GM21390 (cell line): ENCODE measurements around the gene TESK2.
"Not testable (repeated sequence)": the region's sequence is repeated elsewhere in the genome, so short reads cannot be mapped to it uniquely, and the experiment has no call there.

Source experiments
- ATAC-seq: cut with Tn5 transposase; IDR thresholded peaks from one replicate; pipeline ENCODE4 v1.9.1; 2021; ENCODE audit not compliant: unreplicated experiment

The TESK2 gene

GRCh38 chr1:45510036-45510971, 19.3 kb upstream of the TESK2 start:
- ATAC-seq = no peak

- ATAC-seq = no peak
These were observed 17.6 kb upstream of the TESK2 start for GRCh38 chr1:45508295-45509151.

GRCh38 chr1:45507893-45508292, 16.9 kb upstream of the TESK2 start:
- ATAC-seq = no peak

- no peak for ATAC-seq
These were observed 16.2 kb upstream of the TESK2 start for GRCh38 chr1:45507195-45507594.

- no peak for ATAC-seq
These were observed 12.7 kb upstream of the TESK2 start for GRCh38 chr1:45503462-45504360.

GRCh38 chr1:45501505-45501859, 10.5 kb upstream of the TESK2 start:
- no peak for ATAC-seq

GRCh38 chr1:45499415-45499769, 8.4 kb upstream of the TESK2 start:
- ATAC-seq = no peak

GRCh38 chr1:45498279-45498678, 7.3 kb upstream of the TESK2 start:
- no peak for ATAC-seq

GRCh38 chr1:45493116-45493697, 2.2 kb upstream of the TESK2 start:
- ATAC-seq = no peak

GRCh38 chr1:45492691-45493090, 1.7 kb upstream of the TESK2 start:
- no peak for ATAC-seq

- ATAC-seq = no peak
These were observed 711 bp upstream of the TESK2 start for GRCh38 chr1:45491487-45492260.

- no peak for ATAC-seq
These were observed 790 bp downstream of the TESK2 start for GRCh38 chr1:45490121-45490625.

- ATAC-seq = not testable (repeated sequence)
These were observed 1.6 kb downstream of the TESK2 start for GRCh38 chr1:45489379-45489778.

- ATAC-seq = no peak
These were observed 2.1 kb downstream of the TESK2 start for GRCh38 chr1:45488666-45489377.

GRCh38 chr1:45485949-45486348, 5.0 kb downstream of the TESK2 start:
- ATAC-seq = no peak

GRCh38 chr1:45479039-45479748, 11.8 kb downstream of the TESK2 start:
- ATAC-seq = no peak

GRCh38 chr1:45478121-45478814, 12.7 kb downstream of the TESK2 start:
- no peak for ATAC-seq

GRCh38 chr1:45477646-45478045, 13.3 kb downstream of the TESK2 start:
- no peak for ATAC-seq
